HEK293 (cell line): Measurements from ENCODE around the gene ARF3.

Experiments
- CTCF ChIA-PET: fragments of 350-600 bp; formaldehyde crosslinking; extraction: SDS; loops from one replicate; lab custom pipeline; 2021; ENCODE audit warnings: antibody characterized with exemption; lab: Yijun Ruan, JAX
- POLR2A ChIA-PET: fragments of 300-600 bp; formaldehyde crosslinking; extraction: SDS; loops from one replicate; lab custom pipeline; 2020; ENCODE audit warnings: antibody characterized with exemption, inconsistent platforms; lab: Yijun Ruan, JAX
- H3K27ac ChIP-seq: fragments of 200-500 bp; sonication (Bioruptor generic); 2 replicates; pipeline ENCODE4 v1.5.1; 2014; ENCODE audit warnings: low read depth, low read length, control low read depth, inconsistent platforms; ENCODE audit errors: extremely low read depth
- H3K36me3 ChIP-seq, 2 experiments: fragments of 200-500 bp in 1 of 2; sonication (Bioruptor generic) in 1 of 2; 1 replicate in 1 of 2; 2 replicates in 1 of 2; pipeline ENCODE4 v1.5.1; 2014 to 2017; ENCODE audit warnings: inconsistent platforms in 2 of 2, low read length in 2 of 2; ENCODE audit not compliant: control insufficient read depth in 2 of 2, insufficient read depth in 1 of 2
- H3K4me1 ChIP-seq: fragments of 200-500 bp; sonication (Bioruptor generic); 2 replicates; pipeline ENCODE4 v1.5.1; 2014; ENCODE audit warnings: mild to moderate bottlenecking, low read length, inconsistent platforms; ENCODE audit not compliant: control insufficient read depth, insufficient read depth
- H3K4me3 ChIP-seq: 2 replicates; pipeline ENCODE4 v1.5.1; 2011; ENCODE audit warnings: low read depth, mild to moderate bottlenecking, control low read depth, low read length, moderate library complexity
- H3K9me3 ChIP-seq: fragments of 200-500 bp; sonication (Bioruptor generic); 2 replicates; pipeline ENCODE4 v1.5.1; 2014; ENCODE audit warnings: low read depth, low read length, inconsistent platforms; ENCODE audit not compliant: control insufficient read depth, insufficient read depth
- PRDM1 ChIP-seq: fragments of 450-650 bp; formaldehyde crosslinking; IDR thresholded peaks from 2 replicates; pipeline ENCODE4; 2016; ENCODE audit warnings: missing biosample characterization, missing genetic modification characterization
- SETDB1 ChIP-seq: IDR thresholded peaks from one replicate; pipeline ENCODE4 v1.6.1; 2017; ENCODE audit warnings: mild to moderate bottlenecking, low read length, moderate library complexity, mixed read lengths; ENCODE audit not compliant: insufficient read length
- SP3 ChIP-seq: fragments of 450-650 bp; formaldehyde crosslinking; IDR thresholded peaks from 2 replicates; pipeline ENCODE4 v1.5.1; 2016; ENCODE audit warnings: missing biosample characterization, missing genetic modification characterization
- WT1 ChIP-seq: fragments of 450-650 bp; formaldehyde crosslinking; IDR thresholded peaks from 2 replicates; pipeline ENCODE4 v1.5.1; 2016; ENCODE audit warnings: missing biosample characterization, missing genetic modification characterization
- YY1 ChIP-seq: fragments of 450-650 bp; formaldehyde crosslinking; IDR thresholded peaks from 2 replicates; pipeline ENCODE4 v1.5.1; 2018; ENCODE audit warnings: missing biosample characterization, missing genetic modification characterization
- ZBTB17 ChIP-seq: fragments of 450-650 bp; formaldehyde crosslinking; IDR thresholded peaks from 2 replicates; pipeline ENCODE4 v1.5.1; 2016; ENCODE audit warnings: missing biosample characterization, missing genetic modification characterization
- ZBTB21 ChIP-seq: fragments of 450-650 bp; formaldehyde crosslinking; IDR thresholded peaks from 2 replicates; pipeline ENCODE4 v1.5.1; 2017; ENCODE audit warnings: missing biosample characterization, missing genetic modification characterization
- ZIC2 ChIP-seq: fragments of 450-650 bp; formaldehyde crosslinking; IDR thresholded peaks from 2 replicates; pipeline ENCODE4 v1.5.1; 2016; ENCODE audit warnings: missing biosample characterization, missing genetic modification characterization
- ZNF138 ChIP-seq: fragments of 450-650 bp; formaldehyde crosslinking; IDR thresholded peaks from 2 replicates; pipeline ENCODE4 v1.5.1; 2016; ENCODE audit warnings: missing biosample characterization, missing genetic modification characterization, borderline replicate concordance
- ZNF155 ChIP-seq: fragments of 450-650 bp; formaldehyde crosslinking; IDR thresholded peaks from 2 replicates; pipeline ENCODE4 v1.5.1; 2016; ENCODE audit warnings: missing biosample characterization, missing genetic modification characterization
- ZNF16 ChIP-seq: fragments of 450-650 bp; formaldehyde crosslinking; IDR thresholded peaks from 2 replicates; pipeline ENCODE4 v1.5.1; 2016; ENCODE audit warnings: low read depth, missing biosample characterization, missing genetic modification characterization
- ZNF174 ChIP-seq: fragments of 450-650 bp; formaldehyde crosslinking; IDR thresholded peaks from 2 replicates; pipeline ENCODE4 v1.5.0; 2017; ENCODE audit warnings: missing biosample characterization, mild to moderate bottlenecking, missing genetic modification characterization
- ZNF341 ChIP-seq: fragments of 450-650 bp; formaldehyde crosslinking; IDR thresholded peaks from 2 replicates; pipeline ENCODE4; 2016; ENCODE audit warnings: low read depth, missing biosample characterization, missing genetic modification characterization
- ZNF350 ChIP-seq: fragments of 450-650 bp; formaldehyde crosslinking; IDR thresholded peaks from 2 replicates; pipeline ENCODE4 v1.5.0; 2017; ENCODE audit warnings: missing biosample characterization, mild to moderate bottlenecking, missing genetic modification characterization
- ZNF366 ChIP-seq: fragments of 450-650 bp; formaldehyde crosslinking; conservative IDR thresholded peaks from 2 replicates; pipeline ENCODE4 v1.5.1; 2016; ENCODE audit warnings: missing biosample characterization, missing genetic modification characterization
- ZNF37A ChIP-seq: fragments of 450-650 bp; IDR thresholded peaks from 2 replicates; pipeline ENCODE4 v1.5.1; 2018; ENCODE audit warnings: missing biosample characterization, missing genetic modification characterization
- ZNF529 ChIP-seq: fragments of 450-650 bp; formaldehyde crosslinking; IDR thresholded peaks from 2 replicates; pipeline ENCODE4 v1.5.1; 2017; ENCODE audit warnings: missing genetic modification characterization, missing biosample characterization; ENCODE audit not compliant: insufficient replicate concordance
- ZNF544 ChIP-seq: fragments of 450-650 bp; formaldehyde crosslinking; IDR thresholded peaks from 2 replicates; pipeline ENCODE4 v1.5.0; 2017; ENCODE audit warnings: missing biosample characterization, missing genetic modification characterization
- ZNF560 ChIP-seq: fragments of 450-650 bp; formaldehyde crosslinking; IDR thresholded peaks from 2 replicates; pipeline ENCODE4 v1.5.1; 2017; ENCODE audit warnings: missing biosample characterization, missing genetic modification characterization, borderline replicate concordance
- ZNF600 ChIP-seq: fragments of 450-650 bp; formaldehyde crosslinking; IDR thresholded peaks from 2 replicates; pipeline ENCODE4 v1.5.1; 2016; ENCODE audit warnings: missing biosample characterization, missing genetic modification characterization
- ZNF626 ChIP-seq: fragments of 450-650 bp; sonication (Bioruptor Pico); formaldehyde crosslinking; IDR thresholded peaks from 2 replicates; pipeline ENCODE4 v1.5.1; 2018; ENCODE audit warnings: missing biosample characterization, missing genetic modification characterization, inconsistent platforms
- ZNF777 ChIP-seq: fragments of 450-650 bp; formaldehyde crosslinking; IDR thresholded peaks from 2 replicates; pipeline ENCODE4 v1.5.1; 2017; ENCODE audit warnings: missing biosample characterization, missing genetic modification characterization, borderline replicate concordance
- ZNF843 ChIP-seq: fragments of 450-650 bp; formaldehyde crosslinking; IDR thresholded peaks from 2 replicates; pipeline ENCODE4 v1.5.1; 2016; ENCODE audit warnings: missing biosample characterization, missing genetic modification characterization
- TF ChIP-seq, protein P1 (sequence below): fragments of 450-650 bp; formaldehyde crosslinking; IDR thresholded peaks from 2 replicates; pipeline ENCODE4 v1.5.1; 2017; ENCODE audit warnings: missing biosample characterization, mild to moderate bottlenecking, missing genetic modification characterization, moderate library complexity
- TF ChIP-seq, protein P2 (sequence below): fragments of 450-650 bp; formaldehyde crosslinking; IDR thresholded peaks from 2 replicates; pipeline ENCODE4 v1.5.1; 2016; ENCODE audit warnings: missing biosample characterization, missing genetic modification characterization, borderline replicate concordance
- TF ChIP-seq, protein P3 (sequence below): fragments of 450-650 bp; formaldehyde crosslinking; IDR thresholded peaks from 2 replicates; pipeline ENCODE4 v1.5.1; 2016; ENCODE audit warnings: missing biosample characterization, missing genetic modification characterization
- TF ChIP-seq, protein P4 (sequence below): fragments of 450-650 bp; formaldehyde crosslinking; IDR thresholded peaks from 2 replicates; pipeline ENCODE4 v1.5.1; 2016; ENCODE audit warnings: missing biosample characterization, missing genetic modification characterization

ARF3 gene

DNA sequence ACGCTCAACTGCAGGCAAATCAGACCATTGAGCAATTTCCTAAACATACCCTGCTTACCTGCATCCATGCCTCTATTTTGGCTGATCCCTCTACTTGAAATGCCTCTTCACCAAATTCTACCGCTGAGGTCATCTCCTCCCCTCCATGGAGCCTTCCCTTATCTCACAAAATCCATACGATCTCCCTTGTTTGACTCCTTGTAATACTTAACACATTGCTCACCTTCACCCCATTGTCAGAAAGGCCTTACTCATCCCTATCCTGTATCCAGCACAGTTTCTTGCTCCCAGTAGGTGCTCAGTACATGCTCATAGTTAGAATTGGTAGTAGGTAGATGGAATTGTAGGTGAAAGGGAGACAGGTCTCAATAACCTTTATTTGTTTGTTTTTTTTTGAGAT lies 36.5 kb upstream of the ARF3 start:
- Histone ChIP-seq H3K4me1 (no peaks in the 10 kb centered on the region; the same call in 1 of the 2 replicates), H3K36me3 (no peaks in the 10 kb centered on the region), H3K27ac (no peak overlapping the region), H3K9me3 (no peaks in the 10 kb centered on the region), H3K4me3 (no peak overlapping the region)
- ChIA-PET CTCF (interaction anchor here (0.6 to 5.7 kb wide), 18 partner anchors 8 to 204 kb away, joined by 3 to 53 read pairs (median 4); partner anchors contain the start of genes DDX23, WNT1 and WNT10B), POLR2A (interaction anchor here (1.0 to 1.6 kb wide), 3 partner anchors 24 to 137 kb away, joined by 3 to 6 read pairs (median 4); partner anchors contain the start of genes ARF3 and TUBA1B)
- no peak for TF ChIP-seq ZBTB21 (tag by site-specific recombination)
- TF ChIP-seq ZNF600 (tag by site-specific recombination) = peak; percentile 71; the same call in 1 of the 2 replicates
- TF ChIP-seq ZNF366 (tag by site-specific recombination) = peak; percentile 30; the same call in 1 of the 2 replicates
- TF ChIP-seq WT1 = 0 out of 2 replicates have a peak, but pooled peaks have one; percentile 26
- TF ChIP-seq ZBTB17 (tag by site-specific recombination) = 0 out of 2 replicates have a peak, but pooled peaks have one; percentile 31
- TF ChIP-seq, protein P1, sequence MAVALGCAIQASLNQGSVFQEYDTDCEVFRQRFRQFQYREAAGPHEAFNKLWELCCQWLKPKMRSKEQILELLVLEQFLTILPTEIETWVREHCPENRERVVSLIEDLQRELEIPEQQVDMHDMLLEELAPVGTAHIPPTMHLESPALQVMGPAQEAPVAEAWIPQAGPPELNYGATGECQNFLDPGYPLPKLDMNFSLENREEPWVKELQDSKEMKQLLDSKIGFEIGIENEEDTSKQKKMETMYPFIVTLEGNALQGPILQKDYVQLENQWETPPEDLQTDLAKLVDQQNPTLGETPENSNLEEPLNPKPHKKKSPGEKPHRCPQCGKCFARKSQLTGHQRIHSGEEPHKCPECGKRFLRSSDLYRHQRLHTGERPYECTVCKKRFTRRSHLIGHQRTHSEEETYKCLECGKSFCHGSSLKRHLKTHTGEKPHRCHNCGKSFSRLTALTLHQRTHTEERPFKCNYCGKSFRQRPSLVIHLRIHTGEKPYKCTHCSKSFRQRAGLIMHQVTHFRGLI = no peak
- TF ChIP-seq ZIC2 (tag by site-specific recombination) = no peak
- no peak for TF ChIP-seq ZNF174 (tag by site-specific recombination)

DNA sequence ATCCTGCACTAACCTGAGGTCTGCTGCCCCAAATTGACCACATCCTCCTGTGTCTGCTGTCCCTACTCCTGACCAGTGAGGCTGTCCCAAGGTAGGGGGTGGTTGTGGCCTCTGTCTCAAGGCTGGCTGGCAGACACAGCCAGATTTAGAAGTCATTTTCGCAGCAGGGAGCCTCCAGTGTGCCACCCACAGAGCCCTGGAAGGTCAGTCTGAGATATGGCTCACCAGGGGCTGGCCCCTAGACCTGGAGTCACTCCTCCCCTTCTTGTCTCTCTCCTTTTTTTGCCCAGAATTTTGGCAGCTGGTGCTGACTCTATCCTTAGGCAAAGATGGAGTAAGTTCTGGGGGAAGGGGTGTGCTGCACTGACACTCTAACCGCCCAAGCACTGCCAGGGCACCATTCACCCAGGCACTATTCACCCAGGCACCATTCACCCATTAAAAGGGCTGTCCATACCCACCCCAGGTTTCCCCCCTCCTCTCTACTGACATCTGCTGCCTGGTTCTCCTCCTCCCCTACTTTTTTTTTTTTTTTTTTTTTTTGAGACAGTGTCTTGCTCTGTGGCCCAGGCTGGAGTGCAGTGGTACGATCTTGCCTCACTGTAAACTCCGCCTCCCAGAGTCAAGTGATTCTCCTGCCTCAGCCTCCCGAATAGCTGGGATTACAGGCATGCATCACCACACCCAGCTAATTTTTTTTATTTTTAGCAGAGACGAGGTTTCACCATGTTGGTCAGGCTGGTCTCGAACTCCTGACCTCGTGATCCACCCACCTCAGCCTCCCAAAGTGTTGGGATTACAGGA lies 34.2 kb upstream of the ARF3 start:
- ChIA-PET POLR2A (interaction anchor here (0.7 kb wide), 1 partner anchor 209 kb away, joined by 4 read pairs; no protein-coding TSS in a partner anchor), CTCF (interaction anchor here (0.6 to 4.5 kb wide), 11 partner anchors 9 to 271 kb away, joined by 3 to 79 read pairs (median 5); partner anchors contain the start of gene WNT1)
- no peaks in the 10 kb centered on the region for H3K36me3 ChIP-seq
- no peak for TF ChIP-seq ZNF843 (tag by site-specific recombination)
- TF ChIP-seq ZNF600 (tag by site-specific recombination) = no peak
- no peak for TF ChIP-seq PRDM1
- TF ChIP-seq ZNF37A (tag by site-specific recombination) = no peak
- no peak for TF ChIP-seq ZNF560 (tag by site-specific recombination)
- TF ChIP-seq SP3 (tag by site-specific recombination) = no peak
- TF ChIP-seq, protein P2, sequence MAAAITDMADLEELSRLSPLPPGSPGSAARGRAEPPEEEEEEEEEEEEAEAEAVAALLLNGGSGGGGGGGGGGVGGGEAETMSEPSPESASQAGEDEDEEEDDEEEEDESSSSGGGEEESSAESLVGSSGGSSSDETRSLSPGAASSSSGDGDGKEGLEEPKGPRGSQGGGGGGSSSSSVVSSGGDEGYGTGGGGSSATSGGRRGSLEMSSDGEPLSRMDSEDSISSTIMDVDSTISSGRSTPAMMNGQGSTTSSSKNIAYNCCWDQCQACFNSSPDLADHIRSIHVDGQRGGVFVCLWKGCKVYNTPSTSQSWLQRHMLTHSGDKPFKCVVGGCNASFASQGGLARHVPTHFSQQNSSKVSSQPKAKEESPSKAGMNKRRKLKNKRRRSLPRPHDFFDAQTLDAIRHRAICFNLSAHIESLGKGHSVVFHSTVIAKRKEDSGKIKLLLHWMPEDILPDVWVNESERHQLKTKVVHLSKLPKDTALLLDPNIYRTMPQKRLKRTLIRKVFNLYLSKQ (tag by site-specific recombination) = no peak
- no peak for TF ChIP-seq ZNF777 (tag by site-specific recombination)
- TF ChIP-seq, protein P3, sequence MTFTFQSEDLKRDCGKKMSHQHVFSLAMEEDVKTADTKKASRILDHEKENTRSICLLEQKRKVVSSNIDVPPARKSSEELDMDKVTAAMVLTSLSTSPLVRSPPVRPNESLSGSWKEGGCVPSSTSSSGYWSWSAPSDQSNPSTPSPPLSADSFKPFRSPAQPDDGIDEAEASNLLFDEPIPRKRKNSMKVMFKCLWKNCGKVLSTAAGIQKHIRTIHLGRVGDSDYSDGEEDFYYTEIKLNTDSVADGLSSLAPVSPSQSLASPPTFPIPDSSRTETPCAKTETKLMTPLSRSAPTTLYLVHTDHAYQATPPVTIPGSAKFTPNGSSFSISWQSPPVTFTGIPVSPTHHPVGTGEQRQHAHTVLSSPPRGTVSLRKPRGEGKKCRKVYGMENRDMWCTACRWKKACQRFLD (tag by site-specific recombination) = no peak
- TF ChIP-seq ZNF341 (tag by site-specific recombination) = peak; percentile 74
- no peak for TF ChIP-seq ZNF138 (tag by site-specific recombination)
- no peak for TF ChIP-seq ZNF16 (tag by site-specific recombination)
- no peak for TF ChIP-seq ZNF529 (tag by site-specific recombination)
- TF ChIP-seq ZNF626 (tag by site-specific recombination) = no peak
- no peak for TF ChIP-seq ZNF544 (tag by site-specific recombination)
- TF ChIP-seq SETDB1 = no peak
- no peak for TF ChIP-seq ZNF350
- TF ChIP-seq YY1 (tag by site-specific recombination) = no peak
- TF ChIP-seq, protein P4, sequence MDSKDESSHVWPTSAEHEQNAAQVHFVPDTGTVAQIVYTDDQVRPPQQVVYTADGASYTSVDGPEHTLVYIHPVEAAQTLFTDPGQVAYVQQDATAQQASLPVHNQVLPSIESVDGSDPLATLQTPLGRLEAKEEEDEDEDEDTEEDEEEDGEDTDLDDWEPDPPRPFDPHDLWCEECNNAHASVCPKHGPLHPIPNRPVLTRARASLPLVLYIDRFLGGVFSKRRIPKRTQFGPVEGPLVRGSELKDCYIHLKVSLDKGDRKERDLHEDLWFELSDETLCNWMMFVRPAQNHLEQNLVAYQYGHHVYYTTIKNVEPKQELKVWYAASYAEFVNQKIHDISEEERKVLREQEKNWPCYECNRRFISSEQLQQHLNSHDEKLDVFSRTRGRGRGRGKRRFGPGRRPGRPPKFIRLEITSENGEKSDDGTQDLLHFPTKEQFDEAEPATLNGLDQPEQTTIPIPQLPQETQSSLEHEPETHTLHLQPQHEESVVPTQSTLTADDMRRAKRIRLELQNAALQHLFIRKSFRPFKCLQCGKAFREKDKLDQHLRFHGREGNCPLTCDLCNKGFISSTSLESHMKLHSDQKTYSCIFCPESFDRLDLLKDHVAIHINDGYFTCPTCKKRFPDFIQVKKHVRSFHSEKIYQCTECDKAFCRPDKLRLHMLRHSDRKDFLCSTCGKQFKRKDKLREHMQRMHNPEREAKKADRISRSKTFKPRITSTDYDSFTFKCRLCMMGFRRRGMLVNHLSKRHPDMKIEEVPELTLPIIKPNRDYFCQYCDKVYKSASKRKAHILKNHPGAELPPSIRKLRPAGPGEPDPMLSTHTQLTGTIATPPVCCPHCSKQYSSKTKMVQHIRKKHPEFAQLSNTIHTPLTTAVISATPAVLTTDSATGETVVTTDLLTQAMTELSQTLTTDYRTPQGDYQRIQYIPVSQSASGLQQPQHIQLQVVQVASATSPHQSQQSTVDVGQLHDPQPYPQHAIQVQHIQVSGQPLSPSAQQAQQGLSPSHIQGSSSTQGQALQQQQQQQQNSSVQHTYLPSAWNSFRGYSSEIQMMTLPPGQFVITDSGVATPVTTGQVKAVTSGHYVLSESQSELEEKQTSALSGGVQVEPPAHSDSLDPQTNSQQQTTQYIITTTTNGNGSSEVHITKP = peak; percentile 91
- no peak for TF ChIP-seq ZNF155

More for the DNA sequence above, 34.2 kb upstream of the ARF3 start:
- Histone ChIP-seq H3K9me3 (no peaks in the 10 kb centered on the region), H3K4me1 (no peaks in the 10 kb centered on the region; the same call in 1 of the 2 replicates), H3K27ac (no peak overlapping the region), H3K4me3 (no peak overlapping the region)
